AG04449 (cell line): Measurements from ENCODE around the gene SEC14L3.

ENCODE experiments used
- CTCF ChIA-PET: fragments of 350-600 bp; formaldehyde crosslinking; extraction: SDS; loops from one replicate; lab custom pipeline; 2021; ENCODE audit warnings: antibody characterized with exemption; lab: Yijun Ruan, JAX
- POLR2A ChIA-PET: fragments of 400-600, 350-600 bp; formaldehyde crosslinking; extraction: SDS; loops from one replicate; lab custom pipeline; 2020; ENCODE audit warnings: antibody characterized with exemption, inconsistent platforms; lab: Yijun Ruan, JAX
- DNase-seq: peaks from one replicate; pipeline ENCODE4 v3.0.0-alpha.2; 2010; ENCODE audit warnings: low read depth, low spot score
- H3K4me3 ChIP-seq: 2 replicates; pipeline ENCODE4 v1.5.1; 2011; ENCODE audit warnings: low read depth, mild to moderate bottlenecking, control low read depth, low read length
- CTCF ChIP-seq: IDR thresholded peaks from one replicate; pipeline ENCODE4 v1.5.1; 2011; ENCODE audit warnings: mild to moderate bottlenecking, moderate library complexity, low read length, control low read depth, inconsistent platforms; ENCODE audit not compliant: insufficient read depth; ENCODE audit errors: missing control alignments

SEC14L3 gene

DNA sequence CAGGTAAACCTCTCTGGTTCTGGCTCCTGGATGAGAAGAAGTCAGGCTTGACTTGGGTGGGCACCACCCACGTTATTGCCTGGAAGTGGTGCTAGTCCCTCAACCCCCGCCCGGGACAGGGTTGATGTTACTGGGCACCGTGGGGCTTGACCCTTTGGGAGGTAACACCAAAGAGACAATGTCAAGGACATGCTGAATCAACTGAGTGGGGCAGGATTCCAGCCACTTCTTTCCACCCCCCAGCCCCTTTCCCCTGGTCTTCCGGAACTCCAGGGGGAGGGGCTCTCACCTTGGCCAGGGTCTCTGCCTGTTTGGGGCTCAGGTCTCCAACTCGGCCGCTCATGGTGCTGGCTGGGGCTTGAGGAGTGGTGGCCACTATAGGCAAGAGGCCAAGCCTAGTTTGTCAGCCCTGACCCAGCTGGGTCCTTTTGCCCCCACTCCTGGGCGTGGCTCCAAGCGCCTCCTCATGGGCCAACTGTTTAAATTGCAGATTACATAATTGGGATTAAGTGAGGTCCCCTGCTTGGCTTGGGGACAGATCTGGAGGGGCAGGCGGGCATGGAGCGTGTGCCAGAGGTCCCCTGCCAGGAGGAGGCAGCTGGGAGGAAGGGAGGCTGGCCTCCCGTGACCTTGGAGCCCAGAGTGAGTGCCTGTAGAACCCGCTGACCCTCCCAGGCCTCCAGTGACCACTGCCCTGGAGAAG lies at the start of gene SEC14L3:
TSS of gene SEC14L3 (minus strand) at position 402 of the 703 bp plus-strand sequence. CDS start at position 343, 59 bp downstream.
- POLR2A ChIA-PET: no interaction called here
- H3K4me3 ChIP-seq: no peak within 1 kb of the TSS
- no peak for DNase-seq
- CTCF ChIA-PET: interaction anchor here (1.3 to 5.3 kb wide), 2 partner anchors 14 to 19 kb away, joined by 3 to 27 read pairs; no protein-coding TSS in a partner anchor
- no peak for TF ChIP-seq CTCF

GRCh38 chr22:30519842-30520425 lies 48.1 kb upstream of the SEC14L3 start:
- no peak for DNase-seq
- POLR2A ChIA-PET: no interaction called here
- no peak overlapping the region for H3K4me3 ChIP-seq
- TF ChIP-seq CTCF: no peak
- CTCF ChIA-PET: interaction anchor here (1.6 kb wide), 1 partner anchor 8 kb away, joined by 5 read pairs; no protein-coding TSS in a partner anchor

GRCh38 chr22:30516731-30517130 lies 44.9 kb upstream of the SEC14L3 start:
- H3K4me3 ChIP-seq: no peak overlapping the region
- no peak for TF ChIP-seq CTCF
- ChIA-PET CTCF (no interaction called here), POLR2A (no interaction called here)
- DNase-seq: no peak

DNA sequence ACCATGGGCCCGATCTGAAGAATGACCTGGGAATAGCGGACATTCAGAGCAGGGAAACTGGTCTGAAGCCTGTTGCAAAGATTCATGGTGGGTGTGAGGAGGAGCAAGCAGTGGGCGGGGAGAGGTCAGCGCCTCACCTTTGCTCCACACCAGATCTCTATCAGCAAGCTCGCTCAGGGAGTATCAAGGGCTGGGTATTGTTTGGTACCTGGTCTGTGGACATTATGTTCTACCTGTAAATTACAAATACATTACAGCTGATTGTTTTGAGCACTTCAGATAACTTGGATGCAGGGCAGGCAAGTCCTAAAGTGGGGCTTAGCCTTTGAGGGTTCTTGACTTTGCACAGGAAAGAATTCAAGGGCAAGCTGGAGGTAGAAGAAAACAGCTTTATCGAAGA lies 44.5 kb upstream of the SEC14L3 start:
- ChIA-PET CTCF (no interaction called here), POLR2A (no interaction called here)
- TF ChIP-seq CTCF: no peak
- no peak overlapping the region for H3K4me3 ChIP-seq
- no peak for DNase-seq

GRCh38 chr22:30514252-30514651 lies 42.4 kb upstream of the SEC14L3 start:
- no peak for DNase-seq
- TF ChIP-seq CTCF: no peak
- no peak overlapping the region for H3K4me3 ChIP-seq
- POLR2A ChIA-PET: no interaction called here
- CTCF ChIA-PET: interaction anchor here (0.6 kb wide), 1 partner anchor 85 kb away, joined by 5 read pairs; no protein-coding TSS in a partner anchor

- POLR2A ChIA-PET: no interaction called here
- CTCF ChIA-PET: interaction anchor here (0.7 to 1.3 kb wide), 3 partner anchors 28 to 126 kb away, joined by 3 read pairs; partner anchors contain the start of gene RNF215
- TF ChIP-seq CTCF: no peak
- no peak overlapping the region for H3K4me3 ChIP-seq
- no peak for DNase-seq
Observed at GRCh38 chr22:30513462-30513861, 41.6 kb upstream of the SEC14L3 start.
